Nephron progenitor cell (in vitro differentiated cells): ENCODE results near the gene SMDT1.

Experiments used
- DNase-seq: peaks from one replicate; pipeline ENCODE4 v3.0.0; 2021
- H3K27ac Mint-ChIP-seq: 2 replicates; pipeline ENCODE4 v1.8.0; 2021; ENCODE audit warnings: mild to moderate bottlenecking, moderate library complexity, mixed read lengths
- H3K27me3 Mint-ChIP-seq: 2 replicates; pipeline ENCODE4 v1.8.0; 2021; ENCODE audit warnings: mild to moderate bottlenecking, low read depth, mixed read lengths; ENCODE audit not compliant: poor library complexity
- H3K36me3 Mint-ChIP-seq: 2 replicates; pipeline ENCODE4 v1.8.0; 2021; ENCODE audit warnings: low read depth, mixed read lengths
- H3K4me1 Mint-ChIP-seq: 2 replicates; pipeline ENCODE4 v1.8.0; 2021; ENCODE audit warnings: mixed read lengths
- H3K4me3 Mint-ChIP-seq: 2 replicates; pipeline ENCODE4 v1.8.0; 2021; ENCODE audit warnings: mild to moderate bottlenecking, moderate library complexity, mixed read lengths
- H3K9me3 Mint-ChIP-seq: 2 replicates; pipeline ENCODE4 v1.8.0; 2021; ENCODE audit warnings: mild to moderate bottlenecking, moderate library complexity, mixed read lengths
- TF ChIP-seq, protein P1 (sequence below): fragments of 200-600 bp; sonication (generic); IDR thresholded peaks from 2 replicates; pipeline ENCODE4 v1.5.0; 2021; ENCODE audit warnings: antibody characterized with exemption

The SMDT1 gene

DNA sequence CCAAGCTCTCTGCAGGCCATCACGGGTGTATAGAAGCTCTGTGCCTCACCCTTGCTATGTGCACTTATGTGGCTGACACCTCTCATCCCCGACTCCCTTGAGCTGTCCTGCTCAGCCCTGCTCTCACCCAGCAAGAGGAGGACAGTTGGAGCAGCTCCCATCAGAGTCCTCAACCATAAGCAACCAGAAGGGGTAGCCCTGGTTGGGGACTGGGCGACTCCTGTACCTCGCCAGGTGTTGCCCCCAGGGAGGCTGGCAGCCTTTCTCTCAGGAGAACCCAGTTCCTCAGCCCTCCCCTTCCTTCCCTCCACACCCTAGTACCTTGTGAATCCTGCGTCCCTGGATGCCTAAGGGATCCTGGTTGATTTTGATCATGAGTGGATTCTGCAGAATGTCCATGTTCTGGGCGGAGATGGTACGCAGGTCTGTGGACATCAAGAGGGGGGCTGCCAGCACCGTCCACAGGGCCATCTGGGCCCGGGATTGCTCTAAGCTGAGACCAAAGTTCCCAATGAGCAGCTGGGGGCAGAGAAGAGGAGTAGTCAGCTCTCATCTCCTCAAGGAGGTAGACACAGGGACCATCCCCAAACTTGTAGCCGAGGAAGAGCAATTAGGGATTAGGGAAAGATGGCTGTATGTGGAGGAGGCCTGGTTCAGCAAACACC lies 16.9 kb upstream of the SMDT1 start:
- no peak overlapping the region for H3K4me3 Mint-ChIP-seq
- no peak for DNase-seq
- H3K27me3 Mint-ChIP-seq = no peaks in the 10 kb centered on the region
- H3K36me3 Mint-ChIP-seq = peaks cover 68% of the 10 kb centered on the region
- TF ChIP-seq, protein P1, sequence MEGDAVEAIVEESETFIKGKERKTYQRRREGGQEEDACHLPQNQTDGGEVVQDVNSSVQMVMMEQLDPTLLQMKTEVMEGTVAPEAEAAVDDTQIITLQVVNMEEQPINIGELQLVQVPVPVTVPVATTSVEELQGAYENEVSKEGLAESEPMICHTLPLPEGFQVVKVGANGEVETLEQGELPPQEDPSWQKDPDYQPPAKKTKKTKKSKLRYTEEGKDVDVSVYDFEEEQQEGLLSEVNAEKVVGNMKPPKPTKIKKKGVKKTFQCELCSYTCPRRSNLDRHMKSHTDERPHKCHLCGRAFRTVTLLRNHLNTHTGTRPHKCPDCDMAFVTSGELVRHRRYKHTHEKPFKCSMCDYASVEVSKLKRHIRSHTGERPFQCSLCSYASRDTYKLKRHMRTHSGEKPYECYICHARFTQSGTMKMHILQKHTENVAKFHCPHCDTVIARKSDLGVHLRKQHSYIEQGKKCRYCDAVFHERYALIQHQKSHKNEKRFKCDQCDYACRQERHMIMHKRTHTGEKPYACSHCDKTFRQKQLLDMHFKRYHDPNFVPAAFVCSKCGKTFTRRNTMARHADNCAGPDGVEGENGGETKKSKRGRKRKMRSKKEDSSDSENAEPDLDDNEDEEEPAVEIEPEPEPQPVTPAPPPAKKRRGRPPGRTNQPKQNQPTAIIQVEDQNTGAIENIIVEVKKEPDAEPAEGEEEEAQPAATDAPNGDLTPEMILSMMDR = no peak
- H3K9me3 Mint-ChIP-seq = peaks cover 15% of the 10 kb centered on the region
- peaks cover 10% of the 10 kb centered on the region for H3K4me1 Mint-ChIP-seq
- peak overlapping the region; percentile 75 for H3K27ac Mint-ChIP-seq

DNA sequence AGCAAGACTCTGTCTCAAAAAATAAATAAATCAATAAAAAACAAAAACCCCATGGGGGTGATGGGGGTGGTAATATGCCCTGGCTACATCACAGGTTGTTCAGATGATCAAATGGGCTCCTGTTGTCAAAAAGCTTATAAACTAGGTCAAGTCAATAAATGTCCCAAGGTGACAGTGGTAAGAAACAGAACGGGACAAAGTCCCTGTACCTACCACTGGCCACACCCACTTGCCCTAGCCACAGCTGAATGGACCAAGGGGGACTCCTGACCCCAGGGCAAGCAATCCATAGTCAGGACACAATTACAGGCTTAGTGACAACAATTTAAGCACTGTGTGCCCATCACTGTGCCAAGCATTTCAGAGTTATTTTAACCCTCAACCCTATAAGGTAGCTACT lies 14.9 kb upstream of the SMDT1 start:
- no peak for DNase-seq
- H3K4me3 Mint-ChIP-seq = no peak overlapping the region
- no peak overlapping the region for H3K27ac Mint-ChIP-seq
- H3K4me1 Mint-ChIP-seq = peaks cover 15% of the 10 kb centered on the region
- no peaks in the 10 kb centered on the region for H3K9me3 Mint-ChIP-seq
- no peaks in the 10 kb centered on the region for H3K27me3 Mint-ChIP-seq
- TF ChIP-seq, protein P1 = no peak
- peaks cover 50% of the 10 kb centered on the region for H3K36me3 Mint-ChIP-seq

DNA sequence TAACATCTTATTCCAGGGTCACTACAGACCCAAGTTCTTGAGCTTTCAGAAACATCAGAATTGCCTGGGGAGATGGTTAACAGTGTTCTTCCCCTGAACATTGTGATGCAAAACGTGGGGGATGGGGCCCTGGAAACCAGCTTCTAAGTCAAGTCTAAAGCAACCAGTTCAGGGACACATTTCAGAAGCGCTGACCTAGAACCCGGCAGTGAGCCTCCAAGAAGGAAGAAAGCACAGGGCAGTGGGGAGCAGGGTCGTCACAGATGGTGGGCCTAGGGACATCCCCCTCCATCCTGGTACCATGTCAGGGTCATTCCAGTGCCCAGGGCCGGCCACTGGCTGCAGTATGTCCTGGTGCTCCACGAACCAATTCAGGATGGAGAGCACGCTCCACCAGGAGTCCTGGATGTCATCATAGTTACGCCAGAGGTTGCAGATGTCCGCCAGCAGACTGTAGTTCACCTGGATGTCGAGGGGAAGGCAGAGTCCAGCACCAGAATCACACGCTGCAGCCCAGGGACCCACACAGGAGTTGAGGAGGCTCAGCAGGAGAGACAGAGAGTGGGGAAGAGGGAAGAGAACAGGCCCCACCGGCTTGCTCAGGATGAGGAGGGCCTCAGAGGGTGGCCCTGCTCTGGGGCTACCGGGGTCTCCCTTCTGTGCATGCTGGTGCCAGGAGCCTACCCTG lies 13.9 kb upstream of the SMDT1 start:
- Mint-ChIP-seq H3K4me3 (no peak overlapping the region), H3K4me1 (peaks cover 21% of the 10 kb centered on the region), H3K36me3 (peaks cover 41% of the 10 kb centered on the region), H3K27ac (peak overlapping the region; percentile 47), H3K27me3 (no peaks in the 10 kb centered on the region), H3K9me3 (no peaks in the 10 kb centered on the region)
- DNase-seq = no peak
- TF ChIP-seq, protein P1 = no peak

DNA sequence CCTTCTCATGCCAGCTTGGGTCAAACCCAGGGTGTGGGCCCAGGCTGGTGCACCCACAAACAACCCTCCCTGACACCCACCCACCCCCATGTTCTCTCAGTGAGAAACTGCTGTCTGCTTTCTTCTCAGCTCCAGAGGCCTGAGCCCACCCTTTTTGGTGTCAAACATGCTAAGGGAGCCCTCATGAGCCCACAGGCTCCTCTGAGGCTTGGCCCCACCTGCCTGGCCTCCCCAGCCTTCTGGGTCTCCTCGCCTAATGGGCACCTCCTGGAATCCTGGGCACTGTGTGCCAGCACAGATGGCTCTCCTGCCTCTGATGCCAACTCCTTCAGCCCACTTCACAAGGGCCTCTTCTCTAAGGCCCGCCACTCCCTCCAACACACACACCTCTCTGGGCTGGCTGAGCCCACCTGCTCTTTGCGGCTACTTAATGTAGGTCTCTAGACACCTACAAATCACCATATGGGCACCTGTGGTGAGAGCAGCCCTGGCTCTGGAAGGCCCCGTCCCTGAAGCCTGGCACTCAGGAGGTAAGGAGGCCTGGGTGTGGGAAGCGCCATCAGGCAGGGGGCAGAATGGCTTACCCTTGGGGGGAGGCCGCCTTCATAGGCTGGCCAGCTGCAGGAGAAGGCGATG lies 13.3 kb upstream of the SMDT1 start:
- Mint-ChIP-seq H3K27ac (peak overlapping the region; percentile 64), H3K4me1 (peaks cover 26% of the 10 kb centered on the region), H3K27me3 (no peaks in the 10 kb centered on the region), H3K9me3 (no peaks in the 10 kb centered on the region), H3K4me3 (no peak overlapping the region), H3K36me3 (peaks cover 34% of the 10 kb centered on the region)
- no peak for DNase-seq
- TF ChIP-seq, protein P1 = no peak

DNA sequence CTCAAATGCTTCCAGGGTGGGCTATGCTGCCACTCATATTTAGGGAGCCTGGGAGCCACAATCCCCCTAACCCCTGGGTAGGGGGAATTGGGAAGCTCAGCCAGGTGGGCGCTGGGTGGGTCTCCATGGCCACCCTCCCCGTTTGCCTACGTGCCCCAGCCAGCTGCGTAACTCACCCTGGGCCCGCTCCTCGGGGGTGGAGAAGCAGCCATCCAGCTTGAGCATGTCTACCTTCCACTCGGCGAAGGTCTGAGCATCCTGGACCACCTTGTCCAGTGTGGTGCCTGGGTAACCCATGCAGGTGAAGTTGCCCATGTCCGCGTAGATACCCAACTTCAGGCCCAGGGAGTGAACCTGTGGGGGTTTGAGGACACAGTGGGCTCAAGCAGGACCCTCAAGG lies 12.6 kb upstream of the SMDT1 start:
- no peak overlapping the region for H3K27ac Mint-ChIP-seq
- H3K4me1 Mint-ChIP-seq = peaks cover 33% of the 10 kb centered on the region
- H3K4me3 Mint-ChIP-seq = no peak overlapping the region
- H3K27me3 Mint-ChIP-seq = no peaks in the 10 kb centered on the region
- no peak for DNase-seq
- H3K9me3 Mint-ChIP-seq = no peaks in the 10 kb centered on the region
- TF ChIP-seq, protein P1 = no peak
- H3K36me3 Mint-ChIP-seq = peaks cover 31% of the 10 kb centered on the region
